ENCODE data around the gene PIAS2. TPM values are rescaled to one million over a fixed set of nuclear protein-coding genes. Genes with fewer than 3 reads are reported as not detected.

Gene PIAS2
- total and polyA plus RNA-seq, 2 experiments from 2014 or later: 30.3 to 54.2 TPM

DNA sequence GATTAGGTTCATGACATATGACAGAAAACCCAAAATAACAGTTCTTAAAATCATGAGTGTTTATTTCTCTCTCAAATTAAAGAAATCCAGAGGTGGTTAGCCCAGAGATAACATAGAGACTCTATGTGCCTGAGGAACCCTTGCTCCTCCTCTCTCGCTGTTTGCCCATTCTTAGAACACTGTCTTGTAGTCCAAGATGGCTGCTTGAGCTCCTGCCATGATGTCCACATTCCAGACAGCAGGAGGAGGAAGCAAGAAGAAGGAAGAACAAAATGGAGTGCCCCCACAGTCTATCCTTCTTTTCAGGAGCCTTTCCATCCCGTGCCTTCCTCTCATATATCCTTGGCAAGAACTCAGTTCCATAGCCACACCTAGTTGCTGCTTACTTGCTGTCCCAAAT, 146.6 kb downstream of the PIAS2 start:
- Histone ChIP-seq H3F3A (replicated peaks; ENCODE audit: low read depth) (no peaks in the 10 kb centered on the region), H4K20me1 (replicated peaks; ENCODE audit: insufficient read depth) (no peaks in the 10 kb centered on the region), H3K4me1 (ENCODE audit: insufficient read depth) (peaks cover 47% of the 10 kb centered on the region), H3K27me3 (ENCODE audit: insufficient read depth) (no peaks in the 10 kb centered on the region), H3K4me3 (no peak overlapping the region), H3K4me2 (no peak overlapping the region), H3K79me2 (replicated peaks; ENCODE audit: insufficient read depth) (no peaks in the 10 kb centered on the region), H3K27ac (ENCODE audit: low read depth) (no peak overlapping the region), H3K36me3 (ENCODE audit: insufficient read depth) (no peaks in the 10 kb centered on the region), H2AFZ (no peak overlapping the region), H3K9me2 (ENCODE audit: insufficient read depth) (peaks cover 10% of the 10 kb centered on the region)
- Mint-ChIP-seq H3K27ac (no peak overlapping the region), H3K36me3 (ENCODE audit: low read depth) (no peaks in the 10 kb centered on the region), H3K4me3 (no peak overlapping the region), H3K4me1 (peaks cover 37% of the 10 kb centered on the region), H3K9me3 (no peaks in the 10 kb centered on the region; the same call in 2 of the 3 replicates), H3K27me3 (ENCODE audit: insufficient read depth, low read depth, poor library complexity) (no peaks in the 10 kb centered on the region)
- no peak for DNase-seq (ENCODE audit: low spot score)
- ATAC-seq: no peak
- TF ChIP-seq, protein P1, sequence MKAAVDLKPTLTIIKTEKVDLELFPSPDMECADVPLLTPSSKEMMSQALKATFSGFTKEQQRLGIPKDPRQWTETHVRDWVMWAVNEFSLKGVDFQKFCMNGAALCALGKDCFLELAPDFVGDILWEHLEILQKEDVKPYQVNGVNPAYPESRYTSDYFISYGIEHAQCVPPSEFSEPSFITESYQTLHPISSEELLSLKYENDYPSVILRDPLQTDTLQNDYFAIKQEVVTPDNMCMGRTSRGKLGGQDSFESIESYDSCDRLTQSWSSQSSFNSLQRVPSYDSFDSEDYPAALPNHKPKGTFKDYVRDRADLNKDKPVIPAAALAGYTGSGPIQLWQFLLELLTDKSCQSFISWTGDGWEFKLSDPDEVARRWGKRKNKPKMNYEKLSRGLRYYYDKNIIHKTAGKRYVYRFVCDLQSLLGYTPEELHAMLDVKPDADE (IDR thresholded peaks at IDR 0.05): no peak
- TF ChIP-seq STAT1 (IDR thresholded peaks at IDR 0.05; ENCODE audit: unreplicated experiment) (no peak), ZNF331 (CRISPR knock-in tag; IDR thresholded peaks at IDR 0.05; ENCODE audit: low read depth) (no peak), EZH2phosphoT487 (IDR thresholded peaks at IDR 0.05; ENCODE audit: unreplicated experiment) (no peak), JUNB (IDR thresholded peaks at IDR 0.05; ENCODE audit: unreplicated experiment) (no peak)
- TF ChIP-seq, protein P2, sequence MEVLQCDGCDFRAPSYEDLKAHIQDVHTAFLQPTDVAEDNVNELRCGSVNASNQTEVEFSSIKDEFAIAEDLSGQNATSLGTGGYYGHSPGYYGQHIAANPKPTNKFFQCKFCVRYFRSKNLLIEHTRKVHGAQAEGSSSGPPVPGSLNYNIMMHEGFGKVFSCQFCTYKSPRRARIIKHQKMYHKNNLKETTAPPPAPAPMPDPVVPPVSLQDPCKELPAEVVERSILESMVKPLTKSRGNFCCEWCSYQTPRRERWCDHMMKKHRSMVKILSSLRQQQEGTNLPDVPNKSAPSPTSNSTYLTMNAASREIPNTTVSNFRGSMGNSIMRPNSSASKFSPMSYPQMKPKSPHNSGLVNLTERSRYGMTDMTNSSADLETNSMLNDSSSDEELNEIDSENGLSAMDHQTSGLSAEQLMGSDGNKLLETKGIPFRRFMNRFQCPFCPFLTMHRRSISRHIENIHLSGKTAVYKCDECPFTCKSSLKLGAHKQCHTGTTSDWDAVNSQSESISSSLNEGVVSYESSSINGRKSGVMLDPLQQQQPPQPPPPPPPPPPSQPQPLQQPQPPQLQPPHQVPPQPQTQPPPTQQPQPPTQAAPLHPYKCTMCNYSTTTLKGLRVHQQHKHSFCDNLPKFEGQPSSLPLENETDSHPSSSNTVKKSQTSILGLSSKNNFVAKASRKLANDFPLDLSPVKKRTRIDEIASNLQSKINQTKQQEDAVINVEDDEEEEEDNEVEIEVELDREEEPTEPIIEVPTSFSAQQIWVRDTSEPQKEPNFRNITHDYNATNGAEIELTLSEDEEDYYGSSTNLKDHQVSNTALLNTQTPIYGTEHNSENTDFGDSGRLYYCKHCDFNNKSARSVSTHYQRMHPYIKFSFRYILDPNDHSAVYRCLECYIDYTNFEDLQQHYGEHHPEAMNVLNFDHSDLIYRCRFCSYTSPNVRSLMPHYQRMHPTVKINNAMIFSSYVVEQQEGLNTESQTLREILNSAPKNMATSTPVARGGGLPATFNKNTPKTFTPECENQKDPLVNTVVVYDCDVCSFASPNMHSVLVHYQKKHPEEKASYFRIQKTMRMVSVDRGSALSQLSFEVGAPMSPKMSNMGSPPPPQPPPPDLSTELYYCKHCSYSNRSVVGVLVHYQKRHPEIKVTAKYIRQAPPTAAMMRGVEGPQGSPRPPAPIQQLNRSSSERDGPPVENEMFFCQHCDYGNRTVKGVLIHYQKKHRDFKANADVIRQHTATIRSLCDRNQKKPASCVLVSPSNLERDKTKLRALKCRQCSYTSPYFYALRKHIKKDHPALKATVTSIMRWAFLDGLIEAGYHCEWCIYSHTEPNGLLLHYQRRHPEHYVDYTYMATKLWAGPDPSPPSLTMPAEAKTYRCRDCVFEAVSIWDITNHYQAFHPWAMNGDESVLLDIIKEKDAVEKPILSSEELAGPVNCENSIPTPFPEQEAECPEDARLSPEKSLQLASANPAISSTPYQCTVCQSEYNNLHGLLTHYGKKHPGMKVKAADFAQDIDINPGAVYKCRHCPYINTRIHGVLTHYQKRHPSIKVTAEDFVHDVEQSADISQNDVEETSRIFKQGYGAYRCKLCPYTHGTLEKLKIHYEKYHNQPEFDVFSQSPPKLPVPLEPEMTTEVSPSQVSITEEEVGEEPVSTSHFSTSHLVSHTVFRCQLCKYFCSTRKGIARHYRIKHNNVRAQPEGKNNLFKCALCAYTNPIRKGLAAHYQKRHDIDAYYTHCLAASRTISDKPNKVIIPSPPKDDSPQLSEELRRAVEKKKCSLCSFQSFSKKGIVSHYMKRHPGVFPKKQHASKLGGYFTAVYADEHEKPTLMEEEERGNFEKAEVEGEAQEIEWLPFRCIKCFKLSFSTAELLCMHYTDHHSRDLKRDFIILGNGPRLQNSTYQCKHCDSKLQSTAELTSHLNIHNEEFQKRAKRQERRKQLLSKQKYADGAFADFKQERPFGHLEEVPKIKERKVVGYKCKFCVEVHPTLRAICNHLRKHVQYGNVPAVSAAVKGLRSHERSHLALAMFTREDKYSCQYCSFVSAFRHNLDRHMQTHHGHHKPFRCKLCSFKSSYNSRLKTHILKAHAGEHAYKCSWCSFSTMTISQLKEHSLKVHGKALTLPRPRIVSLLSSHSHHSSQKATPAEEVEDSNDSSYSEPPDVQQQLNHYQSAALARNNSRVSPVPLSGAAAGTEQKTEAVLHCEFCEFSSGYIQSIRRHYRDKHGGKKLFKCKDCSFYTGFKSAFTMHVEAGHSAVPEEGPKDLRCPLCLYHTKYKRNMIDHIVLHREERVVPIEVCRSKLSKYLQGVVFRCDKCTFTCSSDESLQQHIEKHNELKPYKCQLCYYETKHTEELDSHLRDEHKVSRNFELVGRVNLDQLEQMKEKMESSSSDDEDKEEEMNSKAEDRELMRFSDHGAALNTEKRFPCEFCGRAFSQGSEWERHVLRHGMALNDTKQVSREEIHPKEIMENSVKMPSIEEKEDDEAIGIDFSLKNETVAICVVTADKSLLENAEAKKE (CRISPR knock-in tag; IDR thresholded peaks at IDR 0.05): no peak
- TF ChIP-seq, protein P3, sequence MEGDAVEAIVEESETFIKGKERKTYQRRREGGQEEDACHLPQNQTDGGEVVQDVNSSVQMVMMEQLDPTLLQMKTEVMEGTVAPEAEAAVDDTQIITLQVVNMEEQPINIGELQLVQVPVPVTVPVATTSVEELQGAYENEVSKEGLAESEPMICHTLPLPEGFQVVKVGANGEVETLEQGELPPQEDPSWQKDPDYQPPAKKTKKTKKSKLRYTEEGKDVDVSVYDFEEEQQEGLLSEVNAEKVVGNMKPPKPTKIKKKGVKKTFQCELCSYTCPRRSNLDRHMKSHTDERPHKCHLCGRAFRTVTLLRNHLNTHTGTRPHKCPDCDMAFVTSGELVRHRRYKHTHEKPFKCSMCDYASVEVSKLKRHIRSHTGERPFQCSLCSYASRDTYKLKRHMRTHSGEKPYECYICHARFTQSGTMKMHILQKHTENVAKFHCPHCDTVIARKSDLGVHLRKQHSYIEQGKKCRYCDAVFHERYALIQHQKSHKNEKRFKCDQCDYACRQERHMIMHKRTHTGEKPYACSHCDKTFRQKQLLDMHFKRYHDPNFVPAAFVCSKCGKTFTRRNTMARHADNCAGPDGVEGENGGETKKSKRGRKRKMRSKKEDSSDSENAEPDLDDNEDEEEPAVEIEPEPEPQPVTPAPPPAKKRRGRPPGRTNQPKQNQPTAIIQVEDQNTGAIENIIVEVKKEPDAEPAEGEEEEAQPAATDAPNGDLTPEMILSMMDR (conservative IDR thresholded peaks at IDR 0.05; ENCODE audit: low read depth in 2 of 2): no peak
- TF ChIP-seq, protein P4, sequence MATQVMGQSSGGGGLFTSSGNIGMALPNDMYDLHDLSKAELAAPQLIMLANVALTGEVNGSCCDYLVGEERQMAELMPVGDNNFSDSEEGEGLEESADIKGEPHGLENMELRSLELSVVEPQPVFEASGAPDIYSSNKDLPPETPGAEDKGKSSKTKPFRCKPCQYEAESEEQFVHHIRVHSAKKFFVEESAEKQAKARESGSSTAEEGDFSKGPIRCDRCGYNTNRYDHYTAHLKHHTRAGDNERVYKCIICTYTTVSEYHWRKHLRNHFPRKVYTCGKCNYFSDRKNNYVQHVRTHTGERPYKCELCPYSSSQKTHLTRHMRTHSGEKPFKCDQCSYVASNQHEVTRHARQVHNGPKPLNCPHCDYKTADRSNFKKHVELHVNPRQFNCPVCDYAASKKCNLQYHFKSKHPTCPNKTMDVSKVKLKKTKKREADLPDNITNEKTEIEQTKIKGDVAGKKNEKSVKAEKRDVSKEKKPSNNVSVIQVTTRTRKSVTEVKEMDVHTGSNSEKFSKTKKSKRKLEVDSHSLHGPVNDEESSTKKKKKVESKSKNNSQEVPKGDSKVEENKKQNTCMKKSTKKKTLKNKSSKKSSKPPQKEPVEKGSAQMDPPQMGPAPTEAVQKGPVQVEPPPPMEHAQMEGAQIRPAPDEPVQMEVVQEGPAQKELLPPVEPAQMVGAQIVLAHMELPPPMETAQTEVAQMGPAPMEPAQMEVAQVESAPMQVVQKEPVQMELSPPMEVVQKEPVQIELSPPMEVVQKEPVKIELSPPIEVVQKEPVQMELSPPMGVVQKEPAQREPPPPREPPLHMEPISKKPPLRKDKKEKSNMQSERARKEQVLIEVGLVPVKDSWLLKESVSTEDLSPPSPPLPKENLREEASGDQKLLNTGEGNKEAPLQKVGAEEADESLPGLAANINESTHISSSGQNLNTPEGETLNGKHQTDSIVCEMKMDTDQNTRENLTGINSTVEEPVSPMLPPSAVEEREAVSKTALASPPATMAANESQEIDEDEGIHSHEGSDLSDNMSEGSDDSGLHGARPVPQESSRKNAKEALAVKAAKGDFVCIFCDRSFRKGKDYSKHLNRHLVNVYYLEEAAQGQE (IDR thresholded peaks at IDR 0.05; ENCODE audit: unreplicated experiment): no peak
